IMR-90 (cell line): ENCODE data around the gene NOP14. TPM values are rescaled to one million over a fixed set of nuclear protein-coding genes. Genes with fewer than 3 reads are reported as not detected.

Experiments
- ATAC-seq: fragments of 200-7000 bp; cut with Tn5 transposase; 2 replicates; pipeline ENCODE4 v1.9.1; 2020; ENCODE audit warnings: low read depth, mild to moderate bottlenecking, moderate library complexity
- BruUV-seq: library from RNA; stranded (reverse); fragments of 400-500 nt; replicated peaks from 2 replicates; lab custom pipeline; 2021; lab: Mats Ljungman, UMichigan
- CTCF ChIA-PET: fragments of 300-600 bp; formaldehyde crosslinking; extraction: SDS; loops from one replicate; lab custom pipeline; 2021; ENCODE audit warnings: antibody characterized with exemption; lab: Yijun Ruan, JAX
- POLR2A ChIA-PET: fragments of 300-600 bp; sonication (Branson Sonifier 250); formaldehyde crosslinking; loops from one replicate; lab custom pipeline; 2022; ENCODE audit warnings: antibody characterized with exemption; ENCODE audit not compliant: unreplicated experiment; lab: Charles Lee
- DNase-seq: peaks from one replicate; pipeline ENCODE4 v3.0.0; 2013
- H2AFZ ChIP-seq: replicated peaks from 2 replicates; pipeline ENCODE3; 2013; ENCODE audit warnings: low read length, mild to moderate bottlenecking; ENCODE audit not compliant: poor library complexity
- H2AK5ac ChIP-seq: 2 replicates; pipeline ENCODE4 v1.6.1; 2013; ENCODE audit warnings: low read depth, low read length, inconsistent platforms
- H2AK9ac ChIP-seq: replicated peaks from 2 replicates; pipeline ENCODE3; 2013; ENCODE audit warnings: mild to moderate bottlenecking, low read depth, low read length, moderate library complexity; ENCODE audit not compliant: poor library complexity
- H2BK120ac ChIP-seq: 2 replicates; pipeline ENCODE4 v1.6.1; 2013; ENCODE audit warnings: low read depth, low read length, inconsistent platforms
- H2BK15ac ChIP-seq: 3 replicates; pipeline ENCODE4 v1.6.1; 2013; ENCODE audit warnings: low read depth, low read length, inconsistent platforms
- H2BK20ac ChIP-seq: 2 replicates; pipeline ENCODE4 v1.6.1; 2013; ENCODE audit warnings: low read depth, mild to moderate bottlenecking, inconsistent platforms, low read length, moderate library complexity
- H2BK5ac ChIP-seq: 2 replicates; pipeline ENCODE4 v1.6.1; 2013; ENCODE audit warnings: mild to moderate bottlenecking, low read depth, low read length, inconsistent platforms; ENCODE audit not compliant: poor library complexity, severe bottlenecking
- H3K14ac ChIP-seq: replicated peaks from 2 replicates; pipeline ENCODE4 v1.6.1; 2013; ENCODE audit warnings: low read depth, low read length, inconsistent platforms
- H3K18ac ChIP-seq: 2 replicates; pipeline ENCODE4 v1.6.1; 2013; ENCODE audit warnings: low read depth, low read length, control low read depth
- H3K23ac ChIP-seq: 2 replicates; pipeline ENCODE4 v1.6.1; 2013; ENCODE audit warnings: low read depth, low read length, inconsistent platforms
- H3K27ac ChIP-seq: 2 replicates; pipeline ENCODE4 v1.5.1; 2013; ENCODE audit warnings: mild to moderate bottlenecking, control low read depth, low read length; ENCODE audit not compliant: insufficient read depth
- H3K27me3 ChIP-seq: 2 replicates; pipeline ENCODE4 v1.6.1; 2013; ENCODE audit warnings: low read length; ENCODE audit not compliant: control insufficient read depth, insufficient read depth
- H3K36me3 ChIP-seq: 2 replicates; pipeline ENCODE4 v1.6.1; 2013; ENCODE audit warnings: low read length, mixed read lengths; ENCODE audit not compliant: control insufficient read depth, insufficient read depth
- H3K4ac ChIP-seq: 2 replicates; pipeline ENCODE4 v1.6.1; 2013; ENCODE audit warnings: low read depth, low read length, inconsistent platforms
- H3K4me1 ChIP-seq: 2 replicates; pipeline ENCODE4 v1.6.1; 2013; ENCODE audit warnings: low read length, mixed read lengths; ENCODE audit not compliant: control insufficient read depth, insufficient read depth
- H3K4me2 ChIP-seq: 2 replicates; pipeline ENCODE4 v1.6.1; 2013; ENCODE audit warnings: low read depth, mild to moderate bottlenecking, control low read depth, low read length, moderate library complexity
- H3K4me3 ChIP-seq: 2 replicates; pipeline ENCODE4 v1.5.1; 2013; ENCODE audit warnings: low read depth, mild to moderate bottlenecking, control low read depth, low read length, moderate library complexity; ENCODE audit not compliant: insufficient read depth
- H3K56ac ChIP-seq: 2 replicates; pipeline ENCODE4 v1.6.1; 2013; ENCODE audit warnings: low read length, inconsistent platforms; ENCODE audit not compliant: insufficient read depth; ENCODE audit errors: extremely low read depth
- H3K79me1 ChIP-seq, 2 experiments: 2 replicates each; pipeline ENCODE4 v1.6.1; 2013; ENCODE audit warnings: low read length in 2 of 2, inconsistent platforms in 1 of 2, low read depth in 1 of 2
- H3K9ac ChIP-seq: 2 replicates; pipeline ENCODE4 v1.6.1; 2013; ENCODE audit warnings: low read depth, low read length, control low read depth
- H3K9me1 ChIP-seq: 2 replicates; pipeline ENCODE4 v1.6.1; 2013; ENCODE audit warnings: low read length, inconsistent platforms; ENCODE audit not compliant: insufficient read depth
- H3K9me3 ChIP-seq: 2 replicates; pipeline ENCODE4 v1.6.1; 2013; ENCODE audit warnings: low read length; ENCODE audit not compliant: control insufficient read depth, insufficient read depth
- H4K20me1 ChIP-seq: 2 replicates; pipeline ENCODE4 v1.6.1; 2013; ENCODE audit warnings: low read length, inconsistent platforms; ENCODE audit not compliant: insufficient read depth
- H4K5ac ChIP-seq: 2 replicates; pipeline ENCODE4 v1.6.1; 2013; ENCODE audit warnings: mild to moderate bottlenecking, low read depth, low read length, control low read depth
- H4K8ac ChIP-seq, 2 experiments: 2 replicates each; pipeline ENCODE4 v1.6.1; 2013; ENCODE audit warnings: low read depth in 2 of 2, low read length in 2 of 2, control low read depth in 1 of 2, inconsistent platforms in 1 of 2
- H4K91ac ChIP-seq: 2 replicates; pipeline ENCODE4 v1.6.1; 2013; ENCODE audit warnings: low read depth, low read length, inconsistent platforms; ENCODE audit not compliant: insufficient read depth
- BHLHE40 ChIP-seq: fragments of 150-350 bp; IDR thresholded peaks from 2 replicates; pipeline ENCODE4 v1.6.1; 2016; ENCODE audit warnings: mild to moderate bottlenecking, low read depth, low read length
- CEBPB ChIP-seq: IDR thresholded peaks from 2 replicates; pipeline ENCODE4 v1.6.1; 2012; ENCODE audit warnings: low read depth, low read length, improper control_type of control experiment
- CHD1 ChIP-seq: IDR thresholded peaks from 2 replicates; pipeline ENCODE4 v1.6.1; 2012; ENCODE audit warnings: low read depth, low read length, improper control_type of control experiment
- CTCF ChIP-seq: conservative IDR thresholded peaks from 2 replicates; pipeline ENCODE4 v1.5.1; 2012; ENCODE audit warnings: mild to moderate bottlenecking, low read depth, low read length, improper control_type of control experiment
- ELK1 ChIP-seq: fragments of 150-350 bp; IDR thresholded peaks from 2 replicates; pipeline ENCODE4 v1.6.1; 2016; ENCODE audit warnings: low read depth, mild to moderate bottlenecking, low read length, moderate library complexity, borderline replicate concordance
- FOS ChIP-seq: fragments of 150-350 bp; IDR thresholded peaks from 2 replicates; pipeline ENCODE4 v1.6.1; 2016; ENCODE audit warnings: low read depth, low read length
- MAFK ChIP-seq: IDR thresholded peaks from 2 replicates; pipeline ENCODE4 v1.6.1; 2012; ENCODE audit warnings: low read depth, low read length, improper control_type of control experiment
- MAZ ChIP-seq: IDR thresholded peaks from 2 replicates; pipeline ENCODE4 v1.6.1; 2012; ENCODE audit warnings: low read depth, mild to moderate bottlenecking, low read length, improper control_type of control experiment, moderate library complexity, borderline replicate concordance
- MXI1 ChIP-seq: IDR thresholded peaks from 2 replicates; pipeline ENCODE4 v1.6.1; 2012; ENCODE audit warnings: low read depth, mild to moderate bottlenecking, low read length, moderate library complexity, borderline replicate concordance
- NFE2L2 ChIP-seq: fragments of 150-350 bp; IDR thresholded peaks from 2 replicates; pipeline ENCODE4 v1.6.1; 2016; ENCODE audit warnings: low read depth, mild to moderate bottlenecking, low read length
- POLR2A ChIP-seq: IDR thresholded peaks from 2 replicates; pipeline ENCODE4 v1.6.1; 2012; ENCODE audit warnings: mild to moderate bottlenecking, low read depth, low read length
- RAD21 ChIP-seq: IDR thresholded peaks from 2 replicates; pipeline ENCODE4 v1.6.1; 2012; ENCODE audit warnings: low read length, improper control_type of control experiment
- RCOR1 ChIP-seq: IDR thresholded peaks from 2 replicates; pipeline ENCODE4 v1.6.1; 2012; ENCODE audit warnings: mild to moderate bottlenecking, low read length, improper control_type of control experiment; ENCODE audit not compliant: insufficient replicate concordance
- RFX5 ChIP-seq: IDR thresholded peaks from 2 replicates; pipeline ENCODE4 v1.8.0; 2012; ENCODE audit warnings: low read depth, mild to moderate bottlenecking, low read length, moderate library complexity
- SMC3 ChIP-seq: fragments of 150-350 bp; IDR thresholded peaks from 2 replicates; pipeline ENCODE4 v1.6.1; 2016; ENCODE audit warnings: low read depth, mild to moderate bottlenecking, antibody characterized with exemption, low read length, moderate library complexity
- USF2 ChIP-seq: fragments of 150-350 bp; IDR thresholded peaks from 2 replicates; pipeline ENCODE4 v1.6.1; 2017; ENCODE audit warnings: mild to moderate bottlenecking, antibody characterized with exemption, low read length, low read depth
- WGBS, 2 experiments: methylation state at CpG; one replicate each; pipeline versions ENCODE4 v1.1.5 to v1.1.7; 2013; ENCODE audit warnings: missing lambda C conversion rate in 2 of 2; ENCODE audit not compliant: insufficient read length in 1 of 2; ENCODE audit errors: extremely low coverage in 2 of 2; 5-methylcytosine and 5-hydroxymethylcytosine counted together
- dilution Hi-C: fragments of 300-500 bp; cut with HindIII; formaldehyde crosslinking; loops from one replicate; pipeline ENCODE4 v1.14.3; 2018; ENCODE audit warnings: low sequenced_read_pairs; ENCODE audit not compliant: unreplicated experiment
- in situ Hi-C: fragments of 300-500 bp; cut with MboI; formaldehyde crosslinking; loops from 3 replicates; pipeline ENCODE4 v1.14.3; 2019; ENCODE audit warnings: low sequenced_read_pairs, inconsistent platforms, mixed read lengths
- intact Hi-C: fragments of 100-400 bp; cut with micrococcal nuclease; formaldehyde crosslinking; loops from 2 replicates; pipeline ENCODE4 v1.10.0; 2022
- polyA plus RNA-seq, 3 experiments: library from polyadenylated mRNA; depleted of rRNA; stranded (reverse); fragments of >200 nt; gene quantifications; 2 replicates each; pipeline ENCODE4 v1.2.3, GENCODE V29; 2012; ENCODE audit warnings: low replicate concordance in 1 of 3
- total RNA-seq: library from RNA; depleted of rRNA; stranded (reverse); fragments of >200 nt; gene quantifications from 2 replicates; pipeline ENCODE4 v1.2.3, GENCODE V29; 2012

NOP14 gene
- total and polyA plus RNA-seq, 2 of the 4 experiments (the other 2 are of a cell fraction): 10.9 to 12.6 TPM

GRCh38 chr4:2938906-2939305, 24.3 kb downstream of the NOP14 start:
- H3K56ac ChIP-seq: no peak overlapping the region

More at GRCh38 chr4:2938906-2939305, 24.3 kb downstream of the NOP14 start:
- no peak overlapping the region for H3K27ac ChIP-seq
- in situ Hi-C loops: no loop called here
- H3K4me2 ChIP-seq: no peak overlapping the region
- WGBS, 2 experiments: 97% methylated on average over 12 of the region's 14 CpGs; no CpG with 5 or more reads in 1 of the 2 experiments
- no peak overlapping the region for H2BK120ac ChIP-seq
- no peak overlapping the region for H4K5ac ChIP-seq
- H2AK9ac ChIP-seq: no peak overlapping the region
- CTCF ChIA-PET: interaction anchor here (0.5 kb wide), 1 partner anchor 108 kb away, joined by 3 read pairs; no protein-coding TSS in a partner anchor
- no peak overlapping the region for H3K9ac ChIP-seq
- H3K4ac ChIP-seq: no peak overlapping the region
- H3K9me3 ChIP-seq: no peaks in the 10 kb centered on the region
- no peak overlapping the region for H2AFZ ChIP-seq
- H3K23ac ChIP-seq: no peak overlapping the region
- intact Hi-C loops: no loop called here
- peaks cover 8% of the 10 kb centered on the region for H3K4me1 ChIP-seq
- TF ChIP-seq MXI1 (no peak), USF2 (no peak), RFX5 (no peak), CHD1 (no peak), RCOR1 (no peak), MAZ (no peak), MAFK (no peak), ELK1 (no peak), POLR2A (no peak), BHLHE40 (no peak), CTCF (no peak), NFE2L2 (no peak), FOS (no peak), SMC3 (no peak), CEBPB (no peak), RAD21 (no peak)
- H2AK5ac ChIP-seq: no peak overlapping the region
- H3K79me1 ChIP-seq: peaks cover 26 to 64% of the 10 kb centered on the region in 2 experiments; a peak in 3 of 4 replicates
- BruUV-seq: TSS peak; percentile 86
- H3K27me3 ChIP-seq: no peaks in the 10 kb centered on the region
- no peak overlapping the region for H4K91ac ChIP-seq
- H3K9me1 ChIP-seq: peaks cover 9% of the 10 kb centered on the region; the same call in 1 of the 2 replicates
- H3K4me3 ChIP-seq: no peak overlapping the region
- H2BK5ac ChIP-seq: no peak overlapping the region
- H2BK15ac ChIP-seq: no peak overlapping the region
- peaks cover 51% of the 10 kb centered on the region for H4K20me1 ChIP-seq
- H3K18ac ChIP-seq: no peak overlapping the region
- POLR2A ChIA-PET: no interaction called here
- no peak overlapping the region for H2BK20ac ChIP-seq
- no peak overlapping the region for H4K8ac ChIP-seq
- ATAC-seq (no peak), DNase-seq (no peak)
- H3K14ac ChIP-seq: no peak overlapping the region
- H3K36me3 ChIP-seq: peaks cover 63% of the 10 kb centered on the region
- dilution Hi-C loops: no loop called here
